NCI-H2081 treated with DMSO at 0.1 percent for 48 hours (cell line): ENCODE measurements around the gene PEAR1.

Experiments
- DNase-seq: peaks from one replicate; lab custom pipeline; 2025; lab: John Stamatoyannopoulos, UW

PEAR1 gene, protein sequence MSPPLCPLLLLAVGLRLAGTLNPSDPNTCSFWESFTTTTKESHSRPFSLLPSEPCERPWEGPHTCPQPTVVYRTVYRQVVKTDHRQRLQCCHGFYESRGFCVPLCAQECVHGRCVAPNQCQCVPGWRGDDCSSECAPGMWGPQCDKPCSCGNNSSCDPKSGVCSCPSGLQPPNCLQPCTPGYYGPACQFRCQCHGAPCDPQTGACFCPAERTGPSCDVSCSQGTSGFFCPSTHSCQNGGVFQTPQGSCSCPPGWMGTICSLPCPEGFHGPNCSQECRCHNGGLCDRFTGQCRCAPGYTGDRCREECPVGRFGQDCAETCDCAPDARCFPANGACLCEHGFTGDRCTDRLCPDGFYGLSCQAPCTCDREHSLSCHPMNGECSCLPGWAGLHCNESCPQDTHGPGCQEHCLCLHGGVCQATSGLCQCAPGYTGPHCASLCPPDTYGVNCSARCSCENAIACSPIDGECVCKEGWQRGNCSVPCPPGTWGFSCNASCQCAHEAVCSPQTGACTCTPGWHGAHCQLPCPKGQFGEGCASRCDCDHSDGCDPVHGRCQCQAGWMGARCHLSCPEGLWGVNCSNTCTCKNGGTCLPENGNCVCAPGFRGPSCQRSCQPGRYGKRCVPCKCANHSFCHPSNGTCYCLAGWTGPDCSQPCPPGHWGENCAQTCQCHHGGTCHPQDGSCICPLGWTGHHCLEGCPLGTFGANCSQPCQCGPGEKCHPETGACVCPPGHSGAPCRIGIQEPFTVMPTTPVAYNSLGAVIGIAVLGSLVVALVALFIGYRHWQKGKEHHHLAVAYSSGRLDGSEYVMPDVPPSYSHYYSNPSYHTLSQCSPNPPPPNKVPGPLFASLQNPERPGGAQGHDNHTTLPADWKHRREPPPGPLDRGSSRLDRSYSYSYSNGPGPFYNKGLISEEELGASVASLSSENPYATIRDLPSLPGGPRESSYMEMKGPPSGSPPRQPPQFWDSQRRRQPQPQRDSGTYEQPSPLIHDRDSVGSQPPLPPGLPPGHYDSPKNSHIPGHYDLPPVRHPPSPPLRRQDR

DNA sequence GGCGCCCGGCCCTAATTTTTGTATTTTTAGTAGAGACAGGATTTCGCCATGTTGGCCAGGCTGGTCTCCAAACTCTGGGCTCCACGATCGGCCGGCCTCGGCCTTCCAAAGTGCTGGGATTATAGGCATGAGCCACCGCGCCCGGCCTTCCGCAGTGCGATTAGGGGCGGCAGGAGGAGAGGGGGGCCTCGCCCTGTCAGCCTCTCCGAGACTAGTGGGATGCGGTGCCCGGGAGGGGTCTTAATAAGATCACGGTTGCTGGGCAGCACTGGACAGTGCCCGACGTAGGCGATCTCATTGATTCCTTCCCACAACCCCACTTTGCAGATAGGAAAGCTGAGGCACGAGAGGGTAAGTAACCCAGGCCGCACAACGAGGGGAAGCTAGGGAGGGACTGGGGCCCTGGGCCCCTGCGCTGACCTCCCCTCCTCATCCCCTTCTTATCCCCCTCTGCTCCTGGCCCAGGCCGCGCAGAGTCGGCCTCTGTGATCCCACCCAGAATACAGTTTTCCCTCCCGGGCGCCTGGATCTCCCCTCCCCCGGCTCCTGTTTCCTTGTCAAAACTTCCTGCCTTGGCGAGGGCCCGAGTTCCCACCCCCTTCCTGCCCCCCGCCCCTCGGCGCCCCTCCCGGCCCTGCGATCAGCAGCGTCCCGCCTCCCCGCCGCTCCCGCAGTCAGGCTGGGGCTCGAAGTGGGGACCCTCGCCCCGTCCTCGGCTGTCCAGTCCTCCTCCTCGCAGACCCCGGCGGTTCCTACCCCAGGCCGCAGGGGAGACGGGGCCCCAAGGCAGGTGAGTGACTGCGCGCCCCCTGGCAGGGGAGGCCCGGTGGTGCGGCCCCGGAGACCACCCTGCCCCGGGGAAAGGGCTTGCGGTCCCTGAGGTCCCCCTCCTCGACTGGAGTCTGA, at the start of gene PEAR1:
Gene PEAR1, plus strand, starts transcription at position 671 of the 906 bp plus-strand sequence. CDS start 10,209 bp downstream, outside the sequence.
- DNase-seq, result no peak

DNA sequence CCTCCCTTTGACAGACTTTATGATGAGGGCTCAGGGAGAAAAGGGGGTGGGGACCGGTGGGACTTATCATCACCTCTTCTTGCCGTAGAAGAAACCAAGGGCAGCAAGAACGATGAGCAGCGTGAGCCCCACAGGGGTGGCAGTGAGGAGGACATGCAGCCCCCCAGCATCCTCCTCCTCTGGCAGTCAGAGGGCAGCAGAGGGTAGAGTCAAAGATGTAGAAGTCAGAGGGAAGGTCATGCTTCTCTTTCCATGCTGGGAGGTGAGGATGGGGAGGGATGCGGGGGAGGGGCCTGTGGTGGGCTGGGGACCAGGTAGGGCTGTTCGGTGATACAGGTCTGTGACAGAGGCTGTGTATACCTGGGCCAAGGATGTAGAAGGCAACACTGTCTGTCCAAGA, 49.4 kb upstream of the PEAR1 start:
- no peak for DNase-seq

- DNase-seq, result no peak
These were observed 48.9 kb upstream of the PEAR1 start for GRCh38 chr1:156844638-156845037.

- no peak for DNase-seq
These were observed 48.2 kb upstream of the PEAR1 start for GRCh38 chr1:156845055-156845952.

GRCh38 chr1:156845953-156846545, 47.5 kb upstream of the PEAR1 start:
- DNase-seq, result no peak

GRCh38 chr1:156846643-156847042, 46.9 kb upstream of the PEAR1 start:
- DNase-seq, result no peak

GRCh38 chr1:156847591-156848460, 45.7 kb upstream of the PEAR1 start:
- no peak for DNase-seq

DNA sequence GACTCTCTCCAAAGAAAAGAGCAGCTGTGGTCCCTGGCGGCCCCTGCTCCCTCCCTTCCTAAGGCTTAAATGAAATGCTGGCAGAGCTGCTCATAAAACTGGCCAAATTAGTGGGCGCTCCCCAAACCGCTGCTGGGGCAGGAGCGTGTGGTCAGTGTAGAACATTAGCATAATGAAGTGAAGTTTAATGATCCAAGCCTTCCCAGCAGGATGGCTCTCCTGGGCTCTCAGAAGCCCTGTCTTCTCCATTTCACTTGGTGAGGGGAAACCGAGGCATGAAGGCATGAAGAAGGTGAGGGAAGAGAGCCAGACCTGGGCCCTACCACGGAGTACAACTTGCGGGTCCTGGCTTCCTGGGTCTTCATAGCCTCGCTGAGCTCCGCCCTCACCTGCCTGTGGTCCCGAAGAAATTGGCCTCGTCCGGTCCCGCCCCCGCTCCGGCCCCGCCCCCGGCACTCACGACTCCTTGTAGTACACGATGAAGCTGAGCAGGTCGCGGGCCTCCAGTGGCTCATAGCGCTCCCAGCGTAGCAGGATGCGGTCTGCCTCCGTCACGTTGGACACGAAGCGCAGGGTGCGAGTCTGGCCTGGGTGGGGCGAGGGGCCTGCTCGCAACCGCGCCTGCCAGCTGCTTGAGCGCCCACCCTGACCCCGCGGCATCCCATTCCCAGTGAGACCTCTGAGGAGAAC, 44.9 kb upstream of the PEAR1 start:
- no peak for DNase-seq

- DNase-seq, result no peak
These were observed 44.4 kb upstream of the PEAR1 start for GRCh38 chr1:156849151-156849496.

DNA sequence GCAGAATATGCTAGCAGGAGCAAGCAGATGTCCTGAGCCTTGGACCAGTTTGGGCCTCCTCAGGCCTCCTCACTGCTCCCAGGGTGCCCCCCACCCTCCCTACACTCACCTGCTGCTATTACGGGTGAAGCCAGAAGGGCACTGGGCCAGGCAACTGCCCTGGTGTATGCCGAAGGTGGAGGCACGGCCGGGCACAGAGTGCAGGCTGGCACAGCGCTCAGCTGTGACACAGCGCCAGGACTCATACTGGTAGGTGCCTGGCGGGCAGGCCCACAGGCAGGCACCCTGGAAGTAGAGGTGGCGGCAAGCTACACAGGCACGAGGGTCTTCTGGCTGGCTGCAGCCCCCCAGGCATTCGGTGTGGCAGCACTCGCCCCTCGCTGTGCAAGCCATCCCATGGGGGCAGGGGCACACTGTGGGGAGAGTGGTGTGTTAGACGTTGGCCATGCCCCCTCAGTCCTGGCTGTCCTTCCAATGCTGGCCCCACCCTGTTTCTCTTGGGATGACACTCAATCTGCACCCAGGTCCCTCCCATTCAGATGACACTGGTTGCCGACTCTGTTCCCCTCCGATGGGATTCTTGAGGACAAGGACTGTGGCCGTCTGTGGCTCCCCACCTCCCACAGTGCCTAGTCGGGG, 41.6 kb upstream of the PEAR1 start:
- no peak for DNase-seq

DNA sequence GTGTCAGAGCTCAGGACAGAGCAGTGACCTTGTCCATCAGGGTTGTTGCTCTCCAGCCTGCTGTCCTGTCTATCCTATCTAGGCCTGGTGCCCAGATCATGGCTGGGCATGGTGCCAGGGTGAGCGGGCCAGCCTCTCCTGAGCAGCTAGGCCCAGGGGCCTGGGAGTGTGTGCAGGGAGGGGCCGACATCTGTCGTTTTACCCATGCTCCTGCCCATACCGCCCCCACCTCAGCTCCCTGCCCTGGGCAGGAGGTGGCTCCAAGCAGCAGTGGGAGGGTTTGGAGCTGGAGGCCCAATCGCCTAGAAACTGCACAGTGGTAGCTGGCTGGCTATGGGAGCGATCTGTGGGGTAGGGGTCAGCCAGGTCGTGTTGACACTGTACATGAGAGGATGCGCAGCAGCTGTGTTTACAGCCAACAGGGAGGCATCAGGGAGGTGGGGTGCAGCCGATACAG, 41.1 kb upstream of the PEAR1 start:
- peak; percentile 73 for DNase-seq

- DNase-seq, result no peak
These were observed 39.8 kb upstream of the PEAR1 start for GRCh38 chr1:156853761-156854160.

GRCh38 chr1:156854634-156855033, 38.9 kb upstream of the PEAR1 start:
- DNase-seq, result no peak

DNA sequence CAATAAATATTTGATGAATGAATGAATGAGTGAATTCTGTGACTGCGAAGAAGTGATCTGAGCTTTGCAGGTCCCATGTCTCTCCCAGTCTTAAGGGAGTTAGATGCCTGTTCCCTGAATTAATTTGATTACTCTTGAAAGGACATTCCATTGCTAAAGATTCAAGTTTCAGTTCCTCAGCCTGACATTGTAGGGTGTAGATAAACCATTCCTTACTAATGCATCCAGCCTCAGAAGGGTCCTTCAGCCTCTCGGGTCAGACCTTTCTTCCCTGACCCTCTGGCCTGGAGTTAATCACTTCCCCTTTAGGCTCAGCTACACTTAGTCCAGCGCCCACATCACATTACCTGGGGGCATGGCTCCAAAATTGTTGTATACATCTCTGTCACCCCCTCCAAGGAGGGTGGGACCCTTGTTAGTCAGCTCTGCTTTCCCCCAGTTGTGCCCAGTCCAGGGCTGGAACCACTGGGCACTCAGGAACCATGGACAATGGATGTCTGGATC, 37.2 kb upstream of the PEAR1 start:
- no peak for DNase-seq

DNA sequence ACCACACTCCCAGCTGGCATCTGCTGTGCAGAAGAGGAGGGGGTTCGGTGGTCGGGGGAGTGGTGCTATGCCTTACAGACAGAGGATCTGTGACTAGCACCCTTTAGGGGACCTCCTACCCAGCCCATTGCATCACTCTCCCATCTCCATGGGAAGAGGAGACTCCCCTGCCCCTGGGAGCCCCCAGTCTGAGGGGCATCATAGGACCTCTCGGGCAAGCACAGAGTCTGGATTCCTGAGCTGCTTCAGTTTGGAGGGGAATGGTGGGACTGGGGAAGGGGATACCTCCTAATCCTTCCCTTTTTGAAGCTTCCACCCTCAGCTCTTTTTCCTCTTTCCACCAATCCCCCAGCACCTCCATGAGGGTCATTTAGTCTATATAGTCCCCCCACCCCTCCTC, 36.0 kb upstream of the PEAR1 start:
- DNase-seq, result no peak

DNA sequence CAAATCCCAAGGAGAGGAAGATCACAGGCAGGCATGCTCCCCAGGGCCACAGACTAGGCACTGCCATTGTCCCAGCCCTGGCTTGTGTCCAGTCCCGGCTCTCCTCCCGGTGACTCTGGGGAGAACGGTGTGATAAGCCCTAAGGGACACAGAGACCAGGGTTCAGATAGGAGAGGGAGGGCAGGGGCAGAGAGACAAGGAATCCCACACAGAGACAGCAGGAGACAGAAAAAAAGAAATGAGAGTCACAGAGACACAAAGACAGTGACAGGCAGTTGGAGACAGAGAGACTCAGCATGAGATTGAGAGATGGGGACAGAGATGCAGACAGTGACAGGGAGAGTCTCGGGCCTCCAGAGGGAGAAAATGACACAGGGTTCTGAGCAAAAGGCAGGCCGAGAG, 35.0 kb upstream of the PEAR1 start:
- DNase-seq, result no peak

DNA sequence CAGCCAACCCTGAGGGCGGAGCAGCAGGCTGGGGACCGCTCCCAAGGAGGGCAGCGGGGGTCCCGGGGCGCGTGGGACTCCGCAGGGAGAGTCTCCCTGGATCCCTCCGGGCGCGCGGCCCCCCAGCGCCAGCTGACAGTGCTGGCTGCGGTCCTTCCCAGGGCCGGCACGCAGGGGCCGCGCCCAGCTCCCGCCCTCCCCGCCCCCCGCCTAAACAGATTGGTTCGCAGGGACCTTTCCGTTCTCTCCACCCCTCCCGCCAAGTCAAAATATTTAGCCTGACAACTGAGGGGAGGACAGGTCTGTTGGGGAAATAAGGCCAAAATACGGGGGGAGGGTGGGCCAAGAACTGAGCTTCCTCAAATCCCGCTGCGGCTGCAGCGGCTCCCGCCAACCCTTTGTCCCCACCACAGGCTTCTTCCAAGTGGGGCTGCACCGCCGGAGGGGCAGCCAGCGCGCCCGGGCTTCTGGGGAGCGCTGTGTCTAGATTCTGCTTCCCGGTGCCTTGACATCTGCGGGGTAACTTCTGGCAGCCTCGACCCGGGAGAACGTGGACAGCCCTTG, 34.5 kb upstream of the PEAR1 start, which contains the start of gene INSRR:
Gene INSRR, minus strand, starts transcription at position 159 of the 564 bp plus-strand sequence. CDS start 496 bp downstream, outside the sequence.
- DNase-seq, result no peak
